ENCODE measurements around the gene TNNI2.

DNA sequence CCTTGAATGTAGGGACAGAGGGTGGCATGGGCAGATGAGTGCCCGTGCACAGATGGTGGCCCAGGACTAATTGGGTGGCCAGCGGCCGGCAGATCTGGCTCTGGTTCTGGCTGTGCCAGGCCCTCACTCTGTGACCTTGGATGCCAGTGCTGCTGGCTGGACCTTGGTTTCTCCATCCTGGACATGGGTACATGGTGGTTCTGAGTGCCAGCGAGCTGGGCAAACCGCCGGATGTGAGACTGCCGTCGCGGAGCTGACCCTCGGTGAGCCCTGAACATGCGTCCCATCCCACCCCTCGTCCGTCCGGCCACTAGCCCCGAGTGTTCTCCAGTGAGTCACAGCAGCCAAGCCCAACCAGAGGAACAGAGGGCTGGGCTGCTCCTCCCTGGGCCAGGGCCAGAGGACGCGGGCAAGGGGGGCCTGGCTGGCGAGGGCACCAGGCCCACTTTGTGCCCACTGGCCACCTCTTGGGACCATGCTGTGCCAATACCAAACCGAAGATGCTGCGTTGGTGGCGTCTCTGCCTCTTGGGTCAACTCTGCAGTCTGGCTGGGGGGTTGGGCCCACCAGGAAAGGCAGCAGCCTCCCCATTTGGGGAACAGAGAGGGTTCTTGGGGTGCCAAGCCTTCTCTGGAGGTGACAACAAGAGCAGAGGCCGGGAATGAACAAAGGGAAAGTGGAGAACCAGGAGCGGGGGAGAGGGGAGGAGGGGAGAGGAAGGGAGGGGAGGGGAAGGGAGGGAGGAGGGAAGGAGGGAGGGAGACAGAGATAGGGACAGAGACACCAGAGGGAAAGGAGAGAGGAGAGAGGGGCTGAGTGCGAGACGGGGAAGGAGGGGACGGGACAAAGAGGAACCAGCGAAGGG, 24.8 kb downstream of the TNNI2 start:
- TF ChIP-seq, protein P1, sequence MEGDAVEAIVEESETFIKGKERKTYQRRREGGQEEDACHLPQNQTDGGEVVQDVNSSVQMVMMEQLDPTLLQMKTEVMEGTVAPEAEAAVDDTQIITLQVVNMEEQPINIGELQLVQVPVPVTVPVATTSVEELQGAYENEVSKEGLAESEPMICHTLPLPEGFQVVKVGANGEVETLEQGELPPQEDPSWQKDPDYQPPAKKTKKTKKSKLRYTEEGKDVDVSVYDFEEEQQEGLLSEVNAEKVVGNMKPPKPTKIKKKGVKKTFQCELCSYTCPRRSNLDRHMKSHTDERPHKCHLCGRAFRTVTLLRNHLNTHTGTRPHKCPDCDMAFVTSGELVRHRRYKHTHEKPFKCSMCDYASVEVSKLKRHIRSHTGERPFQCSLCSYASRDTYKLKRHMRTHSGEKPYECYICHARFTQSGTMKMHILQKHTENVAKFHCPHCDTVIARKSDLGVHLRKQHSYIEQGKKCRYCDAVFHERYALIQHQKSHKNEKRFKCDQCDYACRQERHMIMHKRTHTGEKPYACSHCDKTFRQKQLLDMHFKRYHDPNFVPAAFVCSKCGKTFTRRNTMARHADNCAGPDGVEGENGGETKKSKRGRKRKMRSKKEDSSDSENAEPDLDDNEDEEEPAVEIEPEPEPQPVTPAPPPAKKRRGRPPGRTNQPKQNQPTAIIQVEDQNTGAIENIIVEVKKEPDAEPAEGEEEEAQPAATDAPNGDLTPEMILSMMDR (IDR thresholded peaks at IDR 0.05): no peak
- TF ChIP-seq RFX5 (IDR thresholded peaks at IDR 0.05; ENCODE audit: low read length) (no peak), RAD21 (IDR thresholded peaks at IDR 0.05; ENCODE audit: low read length) (no peak), CHD2 (IDR thresholded peaks at IDR 0.05; ENCODE audit: low read length, partially characterized antibody) (no peak), EZH2phosphoT487 (IDR thresholded peaks at IDR 0.05; ENCODE audit: borderline replicate concordance, low read depth) (no peak), JUND (IDR thresholded peaks at IDR 0.05) (no peak; the same call in 1 of the 2 replicates), GABPA (IDR thresholded peaks at IDR 0.05; ENCODE audit: low read depth) (no peak), EP300 (IDR thresholded peaks at IDR 0.05; ENCODE audit: borderline replicate concordance in 1 of 2, low read depth in 1 of 2, low read length in 1 of 2) (peak in 1 of 2 experiments; percentile 51; a peak in 1 of 4 replicates)
- TF ChIP-seq, protein P2, sequence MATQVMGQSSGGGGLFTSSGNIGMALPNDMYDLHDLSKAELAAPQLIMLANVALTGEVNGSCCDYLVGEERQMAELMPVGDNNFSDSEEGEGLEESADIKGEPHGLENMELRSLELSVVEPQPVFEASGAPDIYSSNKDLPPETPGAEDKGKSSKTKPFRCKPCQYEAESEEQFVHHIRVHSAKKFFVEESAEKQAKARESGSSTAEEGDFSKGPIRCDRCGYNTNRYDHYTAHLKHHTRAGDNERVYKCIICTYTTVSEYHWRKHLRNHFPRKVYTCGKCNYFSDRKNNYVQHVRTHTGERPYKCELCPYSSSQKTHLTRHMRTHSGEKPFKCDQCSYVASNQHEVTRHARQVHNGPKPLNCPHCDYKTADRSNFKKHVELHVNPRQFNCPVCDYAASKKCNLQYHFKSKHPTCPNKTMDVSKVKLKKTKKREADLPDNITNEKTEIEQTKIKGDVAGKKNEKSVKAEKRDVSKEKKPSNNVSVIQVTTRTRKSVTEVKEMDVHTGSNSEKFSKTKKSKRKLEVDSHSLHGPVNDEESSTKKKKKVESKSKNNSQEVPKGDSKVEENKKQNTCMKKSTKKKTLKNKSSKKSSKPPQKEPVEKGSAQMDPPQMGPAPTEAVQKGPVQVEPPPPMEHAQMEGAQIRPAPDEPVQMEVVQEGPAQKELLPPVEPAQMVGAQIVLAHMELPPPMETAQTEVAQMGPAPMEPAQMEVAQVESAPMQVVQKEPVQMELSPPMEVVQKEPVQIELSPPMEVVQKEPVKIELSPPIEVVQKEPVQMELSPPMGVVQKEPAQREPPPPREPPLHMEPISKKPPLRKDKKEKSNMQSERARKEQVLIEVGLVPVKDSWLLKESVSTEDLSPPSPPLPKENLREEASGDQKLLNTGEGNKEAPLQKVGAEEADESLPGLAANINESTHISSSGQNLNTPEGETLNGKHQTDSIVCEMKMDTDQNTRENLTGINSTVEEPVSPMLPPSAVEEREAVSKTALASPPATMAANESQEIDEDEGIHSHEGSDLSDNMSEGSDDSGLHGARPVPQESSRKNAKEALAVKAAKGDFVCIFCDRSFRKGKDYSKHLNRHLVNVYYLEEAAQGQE (IDR thresholded peaks at IDR 0.05; ENCODE audit: low read depth, low read length): no peak
- TF ChIP-seq, protein P3, sequence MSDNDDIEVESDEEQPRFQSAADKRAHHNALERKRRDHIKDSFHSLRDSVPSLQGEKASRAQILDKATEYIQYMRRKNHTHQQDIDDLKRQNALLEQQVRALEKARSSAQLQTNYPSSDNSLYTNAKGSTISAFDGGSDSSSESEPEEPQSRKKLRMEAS (IDR thresholded peaks at IDR 0.05; ENCODE audit: low read depth): peak; percentile 75
- TF ChIP-seq, protein P4, sequence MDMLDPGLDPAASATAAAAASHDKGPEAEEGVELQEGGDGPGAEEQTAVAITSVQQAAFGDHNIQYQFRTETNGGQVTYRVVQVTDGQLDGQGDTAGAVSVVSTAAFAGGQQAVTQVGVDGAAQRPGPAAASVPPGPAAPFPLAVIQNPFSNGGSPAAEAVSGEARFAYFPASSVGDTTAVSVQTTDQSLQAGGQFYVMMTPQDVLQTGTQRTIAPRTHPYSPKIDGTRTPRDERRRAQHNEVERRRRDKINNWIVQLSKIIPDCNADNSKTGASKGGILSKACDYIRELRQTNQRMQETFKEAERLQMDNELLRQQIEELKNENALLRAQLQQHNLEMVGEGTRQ (IDR thresholded peaks at IDR 0.05; ENCODE audit: borderline replicate concordance, low read depth, low read length): no peak

Measured in SK-N-SH (cell line).